Activated CD4-positive, alpha-beta T cell treated with anti-CD3 and anti-CD28 coated beads for 1 hour (primary cell): Measurements from ENCODE around the gene LMBRD2.

Source experiments
- DNase-seq: peaks from one replicate; pipeline ENCODE4 v3.0.0-alpha.2; 2020

The LMBRD2 gene

DNA sequence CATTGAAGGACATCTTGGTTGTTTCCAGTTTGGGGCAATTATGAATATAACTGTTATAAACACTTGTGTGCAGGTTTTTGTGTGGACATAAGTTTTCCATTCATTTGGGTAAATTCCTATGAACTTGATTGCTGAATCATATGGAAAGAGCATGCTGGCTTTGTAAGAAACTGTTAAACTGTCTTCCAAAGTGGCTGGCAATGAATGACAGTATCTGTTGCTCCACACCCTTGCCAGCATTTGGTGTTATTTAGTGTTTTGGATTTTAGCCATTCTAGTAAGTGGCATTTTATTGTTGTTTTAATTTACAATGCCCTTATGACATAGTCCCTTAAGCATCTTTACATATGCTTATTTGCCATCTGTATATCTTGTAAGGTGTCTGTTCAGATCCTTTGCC lies 55.2 kb downstream of the LMBRD2 start:
- no peak for DNase-seq

- no peak for DNase-seq
Measured at GRCh38 chr5:36089989-36090388, 61.7 kb downstream of the LMBRD2 start.

- no peak for DNase-seq
Measured at GRCh38 chr5:36079200-36079781, 72.4 kb downstream of the LMBRD2 start.

- DNase-seq, result no peak
Measured at GRCh38 chr5:36078430-36078829, 73.3 kb downstream of the LMBRD2 start.

GRCh38 chr5:36073595-36074216 lies 78.0 kb downstream of the LMBRD2 start:
- no peak for DNase-seq

DNA sequence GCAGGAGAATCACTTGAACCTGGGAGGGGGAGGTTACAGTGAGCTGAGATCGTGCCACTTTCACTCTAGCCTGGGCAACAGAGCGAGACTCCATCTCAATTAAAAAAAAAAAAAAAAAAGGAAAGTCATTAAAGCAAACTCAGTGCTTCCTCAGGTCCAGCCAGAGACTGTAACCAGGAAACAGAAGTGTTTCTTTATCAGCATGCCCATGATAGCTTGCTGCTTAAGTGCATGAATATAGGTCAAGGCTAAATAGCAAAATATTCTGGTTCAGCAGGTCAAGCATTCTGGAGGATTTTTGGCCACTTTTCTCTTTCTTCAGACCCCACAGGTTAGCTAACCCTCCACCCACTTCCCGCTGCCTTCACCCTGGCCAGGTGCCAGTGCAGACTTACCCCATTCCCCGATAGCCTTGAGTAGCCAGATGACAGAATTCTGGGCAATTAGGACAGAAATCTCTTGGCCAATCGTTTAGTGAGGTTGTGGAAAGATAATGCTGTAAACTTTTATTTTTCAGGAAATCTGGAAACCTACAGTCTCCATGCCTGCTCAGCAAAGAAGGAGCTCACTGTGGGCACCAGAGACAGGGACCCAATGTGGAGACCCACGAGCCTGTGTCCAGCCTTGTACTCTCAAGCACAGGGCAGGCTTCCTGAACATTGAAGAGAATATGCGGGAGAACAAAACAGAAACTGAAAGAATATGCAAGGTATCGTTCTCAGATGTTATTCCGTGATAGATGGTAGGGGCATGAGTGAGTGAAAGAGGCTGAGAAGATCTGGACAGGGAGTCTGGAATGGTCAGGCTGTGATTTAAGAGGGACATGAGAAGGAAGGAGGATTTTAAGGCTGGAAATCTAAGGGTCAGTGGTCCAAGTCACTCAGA lies 80.8 kb downstream of the LMBRD2 start:
- no peak for DNase-seq

GRCh38 chr5:36068751-36069281 lies 82.9 kb downstream of the LMBRD2 start:
- DNase-seq, result no peak

- no peak for DNase-seq
Measured at GRCh38 chr5:36066540-36067210, 85.0 kb downstream of the LMBRD2 start, which contains the start of gene UGT3A2. Gene UGT3A2, minus strand, starts transcription at chr5:36066882. Its CDS starts 93 bp downstream, at chr5:36066789.

DNA sequence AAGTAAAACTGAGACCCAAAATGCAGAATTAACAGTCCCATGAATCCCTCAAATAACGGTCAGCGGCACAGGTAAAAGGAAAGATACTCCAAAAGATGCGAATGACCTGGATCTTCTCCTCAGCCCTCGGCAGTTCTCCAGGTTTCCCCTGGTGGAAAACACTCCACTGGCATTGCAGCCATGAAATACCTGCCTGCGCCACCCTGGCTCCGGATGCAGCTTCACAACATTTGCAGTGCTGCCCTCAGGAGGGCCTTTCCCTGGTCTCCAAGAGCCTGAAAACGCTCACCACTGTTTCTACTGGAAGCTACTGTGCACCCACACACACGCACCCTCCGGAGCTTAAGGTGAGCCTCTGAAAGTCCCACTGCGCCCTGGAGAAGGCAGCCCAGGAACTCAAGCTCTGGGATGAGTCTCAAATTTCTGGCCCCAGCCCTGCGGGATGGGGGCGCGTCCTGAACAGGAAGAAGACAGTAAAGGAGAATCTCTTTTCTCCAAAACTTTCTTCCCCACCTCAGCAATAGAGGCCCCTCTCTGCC lies 85.6 kb downstream of the LMBRD2 start:
- no peak for DNase-seq

- no peak for DNase-seq
Measured at GRCh38 chr5:36060420-36060887, 91.2 kb downstream of the LMBRD2 start.

DNA sequence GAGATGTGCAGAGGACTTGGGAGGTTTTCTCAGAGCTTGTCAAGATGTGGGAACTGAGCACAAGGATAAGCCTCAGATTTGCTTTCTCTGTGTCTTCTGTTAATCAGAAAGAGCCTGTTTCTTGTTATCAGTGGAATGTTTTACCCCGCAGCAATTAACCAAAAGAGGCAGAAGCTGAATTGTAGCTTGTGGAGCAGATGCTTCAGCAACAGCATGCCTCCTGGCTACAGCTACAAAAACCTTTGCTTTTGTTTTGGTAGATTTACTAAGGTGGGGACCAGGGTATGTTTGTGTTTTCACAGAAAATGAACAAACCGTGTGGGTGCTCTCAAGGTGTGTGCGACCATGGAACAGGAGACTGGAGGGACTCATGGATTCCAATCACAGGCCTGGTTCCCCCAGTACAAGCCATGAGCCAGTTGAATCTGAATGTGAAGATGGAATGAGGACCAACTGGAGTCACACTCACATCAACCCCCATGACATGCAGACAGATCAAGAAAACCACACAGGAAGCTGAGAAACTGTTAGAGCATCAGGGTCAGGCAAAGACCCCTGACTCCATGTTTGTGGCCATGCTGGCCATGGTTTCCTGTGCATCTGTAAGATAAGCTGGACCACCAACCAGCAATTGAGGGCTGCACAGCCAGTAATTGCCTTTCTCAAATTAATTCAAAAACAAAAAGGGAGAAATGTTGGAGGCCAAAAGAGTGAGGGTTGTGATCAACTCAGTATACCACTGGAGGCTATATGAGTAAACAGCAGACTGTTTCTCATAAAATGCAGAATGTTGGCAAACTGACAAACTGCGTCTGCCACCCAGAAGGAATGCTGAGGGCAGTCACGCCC lies 91.9 kb downstream of the LMBRD2 start:
- no peak for DNase-seq

DNA sequence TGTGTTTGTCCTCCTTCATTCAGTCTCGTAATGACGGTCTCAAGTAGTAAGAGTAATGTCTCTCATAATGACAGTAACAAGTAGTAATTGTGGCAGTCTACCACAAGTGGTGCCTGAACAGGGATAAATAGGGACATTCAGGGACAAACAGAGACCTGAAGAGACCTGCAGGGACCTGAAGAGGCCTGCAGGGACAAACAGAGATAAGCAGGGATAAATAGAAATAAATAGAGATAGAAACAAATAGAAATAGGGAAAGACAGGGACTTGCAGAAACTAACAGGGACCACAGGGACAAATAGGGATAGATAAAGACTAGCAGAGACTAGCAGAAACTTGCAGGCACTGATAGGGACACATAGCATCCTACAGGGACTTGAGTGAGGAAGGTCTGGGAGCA lies 92.9 kb downstream of the LMBRD2 start:
- DNase-seq, result no peak

GRCh38 chr5:36057386-36057785 lies 94.3 kb downstream of the LMBRD2 start:
- DNase-seq, result no peak

- no peak for DNase-seq
Measured at GRCh38 chr5:36056422-36056821, 95.3 kb downstream of the LMBRD2 start.

DNA sequence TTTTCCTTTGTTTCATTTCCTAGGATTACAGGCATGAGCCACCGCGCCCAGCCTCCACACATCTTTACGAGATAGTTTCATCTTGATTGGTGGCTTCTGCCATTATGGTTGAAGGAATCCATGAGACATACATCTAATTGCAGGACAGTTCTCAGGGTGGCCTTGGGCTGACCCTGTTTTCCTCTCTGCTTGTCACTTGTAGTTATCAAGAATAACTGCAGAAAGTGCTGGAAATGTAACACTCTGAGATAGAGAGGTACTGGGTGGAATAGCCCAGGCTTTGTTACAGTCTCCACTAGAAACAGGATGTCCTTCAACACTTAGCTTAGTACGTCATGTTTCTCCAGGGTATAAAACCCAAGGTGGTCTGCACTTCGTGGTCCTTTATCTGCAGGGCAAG lies 95.7 kb downstream of the LMBRD2 start:
- DNase-seq, result no peak

- DNase-seq, result no peak
Measured at GRCh38 chr5:36054647-36055046, 97.0 kb downstream of the LMBRD2 start.

GRCh38 chr5:36052538-36052937 lies 99.1 kb downstream of the LMBRD2 start:
- no peak for DNase-seq

- no peak for DNase-seq
Measured at GRCh38 chr5:36049949-36050348, 101.7 kb downstream of the LMBRD2 start.
